ENCODE measurements around the gene TSBP1. TPM values are rescaled to one million over a fixed set of nuclear protein-coding genes. Genes with fewer than 3 reads are reported as not detected.

The TSBP1 gene
- total and polyA plus RNA-seq, 9 of the 15 experiments (the other 6 are each of a cell fraction or from before 2014, with no cell fraction given), result not detected

DNA sequence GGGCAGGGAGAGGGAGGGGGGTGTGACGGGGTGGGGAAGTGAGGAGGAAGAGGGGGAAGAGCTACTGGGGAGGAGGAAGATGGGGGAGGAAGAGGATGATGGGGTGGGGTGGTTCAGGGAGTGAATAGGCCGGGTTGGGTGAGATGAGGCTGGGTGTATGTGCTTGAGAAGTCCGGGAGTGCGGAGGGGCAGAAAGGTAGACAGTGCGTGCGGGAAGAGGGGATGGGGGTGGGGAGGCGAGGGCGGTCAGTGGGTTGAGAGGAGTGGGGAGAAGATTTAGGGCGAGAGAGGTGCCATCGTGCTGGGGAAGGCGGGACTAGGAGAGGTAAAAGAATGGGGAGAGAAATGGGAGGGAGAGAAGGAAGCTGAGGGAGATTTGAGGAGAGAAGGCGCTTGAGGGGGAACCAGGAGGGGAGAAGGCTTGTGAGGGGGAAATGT is 116.9 kb downstream of the TSBP1 start:
- Histone ChIP-seq H3K4me2 (ENCODE audit: insufficient read depth, low read length) (peak overlapping the region; percentile 97), H3K36me3 (ENCODE audit: control insufficient read depth, insufficient read depth, low read length) (no peaks in the 10 kb centered on the region), H2AFZ (ENCODE audit: low read depth, low read length) (peak overlapping the region; percentile 100), H4K20me1 (replicated peaks; ENCODE audit: control insufficient read depth, insufficient read depth, low read length) (no peaks in the 10 kb centered on the region), H3K9me3 (replicated peaks; ENCODE audit: control insufficient read depth, insufficient read depth, low read depth, low read length) (0 out of 2 replicates have a peak, but pooled peaks cover 2% of the 10 kb centered on the region), H3K9ac (ENCODE audit: insufficient read depth in 1 of 2, low read depth in 2 of 2, low read length in 2 of 2) (peak overlapping the region; percentile 70 to 81; a peak in 2 of 4 replicates), H3K27me3 (ENCODE audit: control insufficient read depth in 2 of 2, insufficient read depth in 2 of 2, low read length in 2 of 2) (no peaks in the 10 kb centered on the region; a peak in 2 of 5 replicates), H3K79me2 (ENCODE audit: control insufficient read depth, insufficient read depth, low read length) (no peaks in the 10 kb centered on the region), H3K4me1 (replicated peaks in 1 of 2; ENCODE audit: control insufficient read depth in 2 of 2, insufficient read depth in 2 of 2, low read length in 2 of 2) (peaks cover 6 to 10% of the 10 kb centered on the region in 2 experiments; a peak in 4 of 5 replicates), H3K27ac (ENCODE audit: extremely low read depth, low read depth, low read length) (no peak overlapping the region), H3K4me3 (peak overlapping the region; percentile 36), H3K9me1 (ENCODE audit: control insufficient read depth, insufficient read depth, low read length) (no peaks in the 10 kb centered on the region)
- 26% methylated on average over 10 of the region's 12 CpGs for WGBS (ENCODE audit: insufficient coverage, low coverage, missing lambda C conversion rate)
- peak in 1 of 4 experiments; percentile 20 for DNase-seq (ENCODE audit: extremely low read depth in 1 of 4, low spot score in 3 of 4)
- in situ Hi-C loops (cut with MboI) (no loop called here), intact Hi-C loops (cut with micrococcal nuclease) (no loop called here)
- ATAC-seq, result peak; percentile 57
- no peak for FAIRE-seq
- BruUV-seq (replicated peaks), result no TSS peak
- ChIA-PET POLR2A (interaction anchor here (1.0 to 1.6 kb wide), 4 partner anchors 9 to 28 kb away, joined by 3 to 6 read pairs (median 4); no protein-coding TSS in a partner anchor), CTCF (ENCODE audit: low intra/inter-chr PET ratio) (interaction anchor here (0.6 to 1.0 kb wide), 3 partner anchors 13 to 531 kb away, joined by 3 read pairs; no protein-coding TSS in a partner anchor)
- TF ChIP-seq ATF3 (IDR thresholded peaks at IDR 0.05), result no peak
- TF ChIP-seq ATF3 (CRISPR knock-in tag; conservative IDR thresholded peaks at IDR 0.05), result no peak
- TF ChIP-seq, protein P1, sequence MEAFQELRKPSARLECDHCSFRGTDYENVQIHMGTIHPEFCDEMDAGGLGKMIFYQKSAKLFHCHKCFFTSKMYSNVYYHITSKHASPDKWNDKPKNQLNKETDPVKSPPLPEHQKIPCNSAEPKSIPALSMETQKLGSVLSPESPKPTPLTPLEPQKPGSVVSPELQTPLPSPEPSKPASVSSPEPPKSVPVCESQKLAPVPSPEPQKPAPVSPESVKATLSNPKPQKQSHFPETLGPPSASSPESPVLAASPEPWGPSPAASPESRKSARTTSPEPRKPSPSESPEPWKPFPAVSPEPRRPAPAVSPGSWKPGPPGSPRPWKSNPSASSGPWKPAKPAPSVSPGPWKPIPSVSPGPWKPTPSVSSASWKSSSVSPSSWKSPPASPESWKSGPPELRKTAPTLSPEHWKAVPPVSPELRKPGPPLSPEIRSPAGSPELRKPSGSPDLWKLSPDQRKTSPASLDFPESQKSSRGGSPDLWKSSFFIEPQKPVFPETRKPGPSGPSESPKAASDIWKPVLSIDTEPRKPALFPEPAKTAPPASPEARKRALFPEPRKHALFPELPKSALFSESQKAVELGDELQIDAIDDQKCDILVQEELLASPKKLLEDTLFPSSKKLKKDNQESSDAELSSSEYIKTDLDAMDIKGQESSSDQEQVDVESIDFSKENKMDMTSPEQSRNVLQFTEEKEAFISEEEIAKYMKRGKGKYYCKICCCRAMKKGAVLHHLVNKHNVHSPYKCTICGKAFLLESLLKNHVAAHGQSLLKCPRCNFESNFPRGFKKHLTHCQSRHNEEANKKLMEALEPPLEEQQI (IDR thresholded peaks at IDR 0.05), result no peak
- no peak for TF ChIP-seq RBM34 (IDR thresholded peaks at IDR 0.05; ENCODE audit: borderline replicate concordance, insufficient read depth, low read length)
- TF ChIP-seq IRF2 (CRISPR knock-in tag; IDR thresholded peaks at IDR 0.05), result no peak
- TF ChIP-seq POLR3G (IDR thresholded peaks at IDR 0.05; ENCODE audit: extremely low read depth, insufficient read length, insufficient replicate concordance), result no peak
- no peak for TF ChIP-seq ZFP30 (CRISPR knock-in tag; IDR thresholded peaks at IDR 0.05; ENCODE audit: borderline replicate concordance)
- no peak for TF ChIP-seq HNRNPL (IDR thresholded peaks at IDR 0.05; ENCODE audit: low read depth, low read length)
- no peak for TF ChIP-seq NR2C2 (CRISPR knock-in tag; IDR thresholded peaks at IDR 0.05)
- no peak for TF ChIP-seq NR2C2 (tag; IDR thresholded peaks at IDR 0.05)
- TF ChIP-seq PHB (CRISPR knock-in tag; IDR thresholded peaks at IDR 0.05), result no peak
- TF ChIP-seq ZNF436 (CRISPR knock-in tag; IDR thresholded peaks at IDR 0.05), result no peak
- TF ChIP-seq ZNF507 (tag; conservative IDR thresholded peaks at IDR 0.05), result no peak
- no peak for TF ChIP-seq C11orf30 (IDR thresholded peaks at IDR 0.05; ENCODE audit: low read depth)
- TF ChIP-seq EHMT2 (IDR thresholded peaks at IDR 0.05), result peak; percentile 63; the same call in 1 of the 2 replicates
- TF ChIP-seq ZNF12 (CRISPR knock-in tag; IDR thresholded peaks at IDR 0.05), result no peak
- TF ChIP-seq THRAP3 (IDR thresholded peaks at IDR 0.05; ENCODE audit: borderline replicate concordance), result no peak
- TF ChIP-seq ZBTB26 (CRISPR knock-in tag; IDR thresholded peaks at IDR 0.05), result peak; percentile 78
- no peak for TF ChIP-seq POLR2B (IDR thresholded peaks at IDR 0.05; ENCODE audit: low read depth, partially characterized antibody)
- TF ChIP-seq KDM1A (IDR thresholded peaks at IDR 0.05), result no peak
- TF ChIP-seq NONO (IDR thresholded peaks at IDR 0.05; ENCODE audit: low read depth in 2 of 2, low read length in 1 of 2), result no peak

Measured in K562 (cell line).